Measurements from ENCODE around the gene NAT14. TPM values are rescaled to one million over a fixed set of nuclear protein-coding genes. Genes with fewer than 3 reads are reported as not detected.

The NAT14 gene
- total and polyA plus RNA-seq, 2 of the 8 experiments (the other 6 are each of a cell fraction or from before 2014, with no cell fraction given): 47.1 to 71.2 TPM

GRCh38 chr19:55516878-55517620 is 32.1 kb downstream of the NAT14 start:
- Histone ChIP-seq H3K14ac (ENCODE audit: insufficient read length) (no peak overlapping the region), H3K27ac (ENCODE audit: low read depth, low read length) (no peak overlapping the region), H3K27me3 (replicated peaks in 1 of 4; ENCODE audit: control insufficient read depth in 3 of 4, extremely low read depth in 1 of 4, insufficient read depth in 3 of 4, low read length in 3 of 4) (no peaks in the 10 kb centered on the region; a peak in 2 of 7 replicates), H3K56ac (replicated peaks; ENCODE audit: insufficient read length, low read depth, low read length) (no peak overlapping the region), H2BK12ac (ENCODE audit: low read depth, low read length) (no peak overlapping the region), H3K9me3 (ENCODE audit: insufficient read depth in 2 of 2, low read depth in 1 of 2, low read length in 1 of 2) (no peaks in the 10 kb centered on the region; a peak in 1 of 4 replicates), H3K18ac (ENCODE audit: extremely low read depth, low read length) (no peak overlapping the region; the same call in 1 of the 2 replicates), H3K9ac (replicated peaks in 1 of 4; ENCODE audit: extremely low read depth in 1 of 4, low read depth in 3 of 4, low read length in 3 of 4) (no peak overlapping the region), H2BK120ac (replicated peaks; ENCODE audit: low read depth, low read length) (no peak overlapping the region), H2AFZ (ENCODE audit: low read length) (no peak overlapping the region), H3K23me2 (ENCODE audit: low read depth, low read length) (peaks cover 8% of the 10 kb centered on the region; the same call in 1 of the 2 replicates), H4K20me1 (replicated peaks in 1 of 2; ENCODE audit: control insufficient read depth in 1 of 2, insufficient read depth in 2 of 2, low read length in 2 of 2) (peaks cover 0 to 4% of the 10 kb centered on the region in 2 experiments), H4K91ac (replicated peaks; ENCODE audit: insufficient read length, low read length) (no peak overlapping the region), H3K79me2 (ENCODE audit: control insufficient read depth in 1 of 2, insufficient read depth in 2 of 2, low read length in 2 of 2) (no peaks in the 10 kb centered on the region), H3K4me2 (ENCODE audit: insufficient read depth in 1 of 2, low read depth in 2 of 2, low read length in 2 of 2) (peak overlapping the region in 1 of 2 experiments; percentile 58; a peak in 3 of 4 replicates), H3K23ac (ENCODE audit: insufficient read length) (no peak overlapping the region), H2BK20ac (ENCODE audit: low read length) (no peak overlapping the region), H3K4me1 (replicated peaks in 1 of 4; ENCODE audit: control insufficient read depth in 3 of 4, insufficient read depth in 4 of 4, low read length in 3 of 4) (no peaks in the 10 kb centered on the region; a peak in 1 of 7 replicates), H3K4ac (replicated peaks; ENCODE audit: insufficient read length, low read depth, low read length) (peak overlapping the region; percentile 77), H3K79me1 (ENCODE audit: low read depth, low read length) (no peaks in the 10 kb centered on the region), H3K4me3 (ENCODE audit: extremely low read depth in 1 of 4, insufficient read depth in 2 of 4, low read depth in 3 of 4, low read length in 4 of 4) (peak overlapping the region in 1 of 4 experiments; percentile 46; a peak in 2 of 8 replicates), H2BK15ac (ENCODE audit: low read length) (peak overlapping the region; percentile 92; the same call in 1 of the 2 replicates), H4K5ac (ENCODE audit: insufficient read length, low read depth, low read length) (no peak overlapping the region), H4K8ac (ENCODE audit: extremely low read depth, insufficient read depth, low read length) (peak overlapping the region; percentile 58), H3K36me3 (ENCODE audit: control insufficient read depth in 2 of 4, insufficient read depth in 4 of 4, low read length in 3 of 4) (no peaks in the 10 kb centered on the region), H2AK5ac (ENCODE audit: low read depth, low read length) (no peak overlapping the region), H2BK5ac (ENCODE audit: low read depth, low read length) (no peak overlapping the region)
- POLR2A ChIA-PET (ENCODE audit: partially characterized antibody): interaction anchor here (0.6 to 1.2 kb wide), 2 partner anchors 9 to 84 kb away, joined by 3 read pairs; no protein-coding TSS in a partner anchor
- DNase-seq (ENCODE audit: low read depth in 1 of 2, low spot score in 2 of 2) (peak; percentile 83 to 99), FAIRE-seq (peak; percentile 72)
- 44% methylated on average over 32 of the region's 61 CpGs; no CpG with 5 or more reads in 1 of the 2 experiments for WGBS, 2 experiments (ENCODE audit: extremely low coverage in 1 of 2, insufficient coverage in 1 of 2, insufficient read length in 1 of 2, insufficient replicate concordance in 2 of 2, low coverage in 1 of 2, low lambda C conversion rate in 2 of 2, missing lambda C conversion rate in 1 of 2)
- CTCF ChIA-PET (ENCODE audit: partially characterized antibody): interaction anchor here (0.6 to 2.2 kb wide), 9 partner anchors 13 to 986 kb away, joined by 3 to 12 read pairs (median 5); partner anchors contain the start of gene ZNF865
- TF ChIP-seq TCF12 (IDR thresholded peaks at IDR 0.05; ENCODE audit: low read depth, low read length): no peak
- no peak for TF ChIP-seq SIN3A (conservative IDR thresholded peaks at IDR 0.05 in 1 of 2, IDR thresholded peaks at IDR 0.05 in 1 of 2; ENCODE audit: low read depth in 1 of 2, low read length in 2 of 2)
- no peak for TF ChIP-seq SAP30 (IDR thresholded peaks at IDR 0.05; ENCODE audit: insufficient read depth, insufficient replicate concordance, low read length)
- no peak for TF ChIP-seq CEBPB (IDR thresholded peaks at IDR 0.05; ENCODE audit: low read depth, low read length)
- TF ChIP-seq SUZ12 (IDR thresholded peaks at IDR 0.05; ENCODE audit: low read length): no peak
- no peak for TF ChIP-seq CBX8 (IDR thresholded peaks at IDR 0.05; ENCODE audit: borderline replicate concordance, low read depth, low read length)
- TF ChIP-seq SRF (IDR thresholded peaks at IDR 0.05; ENCODE audit: low read depth, low read length): no peak
- no peak for TF ChIP-seq RBBP5 (IDR thresholded peaks at IDR 0.05; ENCODE audit: borderline replicate concordance, low read depth, low read length)
- 0 out of 4 replicates have a peak, but pooled peaks of 1 of the 2 experiments have one; percentile 75 for TF ChIP-seq HDAC2 (IDR thresholded peaks at IDR 0.05; ENCODE audit: borderline replicate concordance in 1 of 2, low read depth in 2 of 2, low read length in 2 of 2)
- no peak for TF ChIP-seq SIX5 (IDR thresholded peaks at IDR 0.05; ENCODE audit: low read depth, low read length)
- TF ChIP-seq CHD1 (IDR thresholded peaks at IDR 0.05; ENCODE audit: low read depth, low read length): no peak
